Activated naive CD8-positive, alpha-beta T cell treated with anti-CD3 and anti-CD28 coated beads, Interleukin-2, amount 10 ng/mL, durations not matched to agents 7 days and 5 days (primary cell): ENCODE measurements around the gene AK6. TPM values are rescaled to one million over a fixed set of nuclear protein-coding genes. Genes with fewer than 3 reads are reported as not detected.
A peak's percentile ranks its signal among the peaks of the same experiment; 100 is the strongest.
"Not testable (repeated sequence)": the region's sequence is repeated elsewhere in the genome, so short reads cannot be mapped to it uniquely, and the experiment has no call there.

ENCODE experiments used
- ATAC-seq: fragments of 150-1000 bp; cut with Tn5 transposase; one replicate; pipeline ENCODE4 v1.10.0; 2021; ENCODE audit warnings: low read depth, moderate library complexity
- POLR2A ChIA-PET: fragments of 350-600 bp; sonication (Branson Sonifier 250); formaldehyde crosslinking; loops from one replicate; lab custom pipeline; 2021; ENCODE audit warnings: antibody characterized with exemption; lab: Charles Lee
- DNase-seq: peaks from one replicate; pipeline ENCODE4 v3.0.0; 2021
- H3K27ac Mint-ChIP-seq: one replicate; pipeline ENCODE4 v1.8.0; 2022; ENCODE audit warnings: mild to moderate bottlenecking, mixed read lengths
- H3K27me3 Mint-ChIP-seq: one replicate; pipeline ENCODE4 v1.8.0; 2022; ENCODE audit warnings: mild to moderate bottlenecking, moderate library complexity, mixed read lengths
- H3K36me3 Mint-ChIP-seq: one replicate; pipeline ENCODE4 v1.8.0; 2021; ENCODE audit warnings: mild to moderate bottlenecking, mixed read lengths
- H3K4me1 Mint-ChIP-seq: one replicate; pipeline ENCODE4 v1.8.0; 2021; ENCODE audit warnings: mixed read lengths
- H3K4me3 Mint-ChIP-seq: one replicate; pipeline ENCODE4 v1.8.0; 2022; ENCODE audit warnings: mild to moderate bottlenecking, moderate library complexity, mixed read lengths
- H3K9me3 Mint-ChIP-seq: one replicate; pipeline ENCODE4 v1.8.0; 2021; ENCODE audit warnings: mixed read lengths
- total RNA-seq, 2 experiments: library from RNA; stranded (reverse); gene quantifications; one replicate each; pipeline ENCODE4 v1.2.3, GENCODE V29; 2021

Gene AK6
- total RNA-seq: 10 to 100 TPM; 24.7 to 33.3 TPM

DNA sequence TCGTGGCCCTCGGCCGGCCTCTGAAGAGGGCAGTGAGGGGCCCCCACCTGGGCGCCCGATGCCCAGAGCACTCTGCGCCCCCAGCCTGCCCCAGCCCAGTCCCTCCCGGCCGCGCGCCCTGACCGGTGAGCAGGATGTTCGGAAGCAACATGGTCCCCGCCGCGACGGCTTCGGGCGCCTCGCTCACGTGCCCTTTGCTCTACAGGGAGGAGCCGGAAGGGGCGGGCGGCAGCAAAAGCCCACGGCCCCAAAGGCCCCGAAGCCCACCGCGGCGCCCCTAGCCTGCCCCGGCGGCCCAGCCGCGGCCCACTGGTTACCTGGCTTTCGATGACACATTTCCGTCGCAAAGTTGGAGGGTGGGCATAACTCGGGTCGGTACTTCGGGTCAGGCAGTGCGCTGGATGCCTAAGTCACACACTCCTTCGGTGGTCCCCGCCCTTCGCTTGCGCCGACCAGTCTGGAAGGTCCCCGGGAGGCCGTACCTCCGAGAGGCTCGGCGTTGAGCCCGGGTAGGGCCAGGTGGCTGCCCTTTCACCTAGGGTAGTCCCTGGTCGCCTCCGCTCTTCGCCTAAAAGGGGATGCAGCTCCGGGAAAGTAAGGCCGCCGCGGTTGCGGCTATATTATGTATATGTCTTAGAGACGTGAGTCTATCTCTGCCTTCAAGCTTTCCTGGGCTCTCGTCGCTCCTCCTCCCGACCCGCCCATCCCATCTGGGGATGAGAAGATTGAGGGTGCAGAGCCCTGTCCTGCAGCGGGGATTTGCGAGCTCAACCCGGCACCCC lies at the start of gene AK6, which contains the start of the genes RAD17 and TAF9:
AK6 (minus strand) TSS at position 181 of the 782 bp plus-strand sequence; CDS start at position 151, 30 bp downstream.
RAD17 (plus strand) TSS at position 479 of the 782 bp plus-strand sequence. CDS start 2,391 bp downstream, outside the sequence.
TAF9 (minus strand) TSS at position 181 of the 782 bp plus-strand sequence. CDS start 3,783 bp downstream, outside the sequence.
- peak; percentile 95 for DNase-seq

DNA sequence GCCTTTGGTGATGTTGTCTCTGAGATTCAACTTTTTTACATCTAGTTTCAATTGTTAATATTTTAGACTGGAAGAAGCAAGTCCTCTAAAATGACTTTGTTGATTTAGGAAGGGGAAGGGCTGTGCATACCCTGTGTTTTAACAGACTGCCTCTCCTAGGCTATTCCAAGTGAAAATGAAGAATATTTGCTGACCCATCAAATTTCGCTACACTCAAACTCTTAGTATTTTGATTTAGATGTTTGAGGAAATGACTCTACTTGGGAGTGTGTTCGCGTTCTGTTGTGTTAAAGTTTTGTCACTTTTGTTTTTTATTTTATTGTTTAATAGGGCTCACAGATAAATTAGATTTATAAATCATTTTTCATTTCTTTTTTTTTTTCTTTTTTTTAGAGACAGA lies 49.2 kb upstream of the AK6 start:
- Mint-ChIP-seq H3K27ac (no peak overlapping the region), H3K27me3 (peaks cover 2% of the 10 kb centered on the region), H3K4me3 (no peak overlapping the region), H3K9me3 (no peaks in the 10 kb centered on the region), H3K36me3 (peaks cover 9% of the 10 kb centered on the region), H3K4me1 (peaks cover 4% of the 10 kb centered on the region)
- POLR2A ChIA-PET: no interaction called here
- DNase-seq (no peak), ATAC-seq (no peak)

More for the DNA sequence above, at the start of gene AK6, which contains the start of the genes RAD17 and TAF9:
- peak; percentile 96 for ATAC-seq
- Mint-ChIP-seq H3K9me3 (no peaks in the 10 kb centered on the region), H3K27me3 (no peaks in the 10 kb centered on the region), H3K36me3 (peaks cover 13% of the 10 kb centered on the region), H3K4me1 (peaks cover 31% of the 10 kb centered on the region), H3K4me3 (peak within 1 kb of the TSS; percentile 93), H3K27ac (peak within 1 kb of the TSS; percentile 97)
- POLR2A ChIA-PET: interaction anchor here (0.6 to 1.5 kb wide), 9 partner anchors 9 to 327 kb away, joined by 3 to 5 read pairs (median 4); partner anchors contain the start of genes CCDC125, CDK7, CENPH and SLC30A5

DNA sequence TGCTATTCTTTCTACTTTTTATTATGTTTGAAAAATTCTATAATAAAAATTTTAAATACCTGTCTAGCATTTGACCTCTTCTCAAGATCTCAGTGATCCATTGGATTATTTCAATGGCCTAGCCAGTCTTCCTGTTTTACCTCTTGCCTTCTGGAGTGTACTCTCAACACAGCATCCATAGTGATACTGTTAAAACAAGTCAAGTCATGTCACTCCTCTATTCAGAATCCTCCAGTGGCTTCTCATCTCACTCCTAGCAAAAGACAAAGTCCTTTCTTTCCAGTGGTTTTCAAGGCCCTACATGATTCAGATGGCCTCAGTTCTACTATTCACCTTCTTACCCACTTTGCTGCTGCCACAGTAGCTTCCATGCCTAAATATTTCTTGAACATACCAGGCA lies 47.4 kb upstream of the AK6 start:
- Mint-ChIP-seq H3K27ac (no peak overlapping the region), H3K36me3 (peaks cover 10% of the 10 kb centered on the region), H3K4me3 (no peak overlapping the region), H3K9me3 (no peaks in the 10 kb centered on the region), H3K27me3 (peaks cover 2% of the 10 kb centered on the region), H3K4me1 (peaks cover 4% of the 10 kb centered on the region)
- DNase-seq (no peak), ATAC-seq (no peak)
- POLR2A ChIA-PET: no interaction called here

DNA sequence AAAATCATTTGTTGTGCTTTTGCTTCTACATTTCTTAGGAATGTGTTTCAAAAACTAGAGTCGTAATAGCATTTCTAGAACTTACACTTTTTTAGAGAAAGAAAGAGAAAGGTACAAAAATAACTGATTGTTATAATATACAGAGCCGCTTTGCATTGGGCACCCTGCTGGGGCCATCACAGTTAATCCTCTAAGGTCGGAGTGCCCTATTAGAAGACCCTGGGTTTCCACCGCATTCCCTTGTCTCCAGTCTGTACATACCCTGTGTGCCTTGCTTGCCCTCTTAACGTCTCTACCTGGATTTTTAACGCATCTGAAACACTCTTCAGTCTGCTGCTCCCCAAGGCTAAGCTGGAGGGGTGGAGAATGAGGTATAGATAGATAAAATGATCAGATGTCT lies 46.9 kb upstream of the AK6 start:
- POLR2A ChIA-PET: no interaction called here
- no peak for ATAC-seq
- Mint-ChIP-seq H3K4me1 (peaks cover 4% of the 10 kb centered on the region), H3K36me3 (peaks cover 14% of the 10 kb centered on the region), H3K9me3 (no peaks in the 10 kb centered on the region), H3K27ac (no peak overlapping the region), H3K4me3 (no peak overlapping the region), H3K27me3 (peaks cover 2% of the 10 kb centered on the region)
- no peak for DNase-seq

DNA sequence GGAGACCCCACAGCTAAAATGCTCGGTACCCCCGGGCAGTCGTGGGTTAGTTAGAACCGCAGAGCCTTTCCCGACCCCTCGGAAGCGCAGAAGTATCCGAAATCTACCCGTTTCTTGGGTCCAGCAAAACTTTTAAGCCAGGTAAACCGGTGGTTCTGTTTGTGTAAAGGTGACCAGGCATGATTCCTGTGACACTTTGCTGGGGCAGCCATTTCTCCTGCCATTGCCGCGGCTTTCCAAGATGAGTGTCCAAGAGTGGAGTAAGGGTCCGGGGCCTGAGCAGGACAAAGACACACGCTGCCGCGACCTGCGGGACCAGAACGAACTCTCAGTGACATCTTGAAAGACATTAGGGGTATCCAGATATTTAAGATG lies 46.3 kb upstream of the AK6 start:
- H3K36me3 Mint-ChIP-seq: peaks cover 14% of the 10 kb centered on the region
- H3K27ac Mint-ChIP-seq: no peak overlapping the region
- ATAC-seq (no peak), DNase-seq (no peak)
- H3K4me1 Mint-ChIP-seq: peaks cover 4% of the 10 kb centered on the region
- peaks cover 2% of the 10 kb centered on the region for H3K27me3 Mint-ChIP-seq
- H3K9me3 Mint-ChIP-seq: no peaks in the 10 kb centered on the region
- POLR2A ChIA-PET: no interaction called here
- peak overlapping the region; percentile 65 for H3K4me3 Mint-ChIP-seq

DNA sequence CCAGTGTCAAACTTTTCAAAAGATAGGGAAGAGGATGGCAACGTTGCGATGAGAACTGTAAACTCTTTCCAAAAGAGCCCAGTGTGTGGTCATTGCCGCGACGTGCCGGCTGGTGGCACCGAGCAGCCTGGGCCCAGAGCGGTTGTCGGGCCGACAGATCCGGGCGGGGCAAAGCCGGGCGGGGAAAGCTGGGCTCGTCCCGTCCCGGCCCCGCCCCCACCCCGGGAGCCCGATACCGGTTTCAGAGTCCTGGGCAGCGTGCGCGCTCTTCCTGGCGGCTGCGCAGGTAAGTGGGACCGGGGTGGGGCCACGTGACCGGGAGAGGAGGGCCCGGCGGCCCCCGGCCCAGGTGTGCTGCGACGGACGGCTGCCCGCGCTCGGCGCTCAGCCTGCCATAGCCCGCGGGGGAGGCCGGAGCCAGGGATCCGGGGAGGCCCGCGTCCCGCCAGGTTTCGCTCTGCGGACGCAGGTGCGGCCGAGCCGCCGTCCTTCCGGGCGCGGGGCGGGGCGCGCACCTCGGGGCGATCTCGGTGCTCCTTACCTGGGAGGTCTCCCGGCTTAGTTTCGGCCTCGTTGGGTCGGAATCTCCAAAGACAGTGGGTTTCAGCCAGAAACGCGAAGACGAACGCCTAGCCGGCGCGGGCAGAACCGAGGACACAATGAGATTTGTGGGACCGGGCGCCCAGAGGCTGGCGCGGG lies 45.7 kb upstream of the AK6 start, which contains the start of gene MARVELD2:
MARVELD2 (plus strand) TSS at position 232 of the 699 bp plus-strand sequence. CDS start 4,270 bp downstream, outside the sequence.
- ATAC-seq: peak; percentile 70
- H3K4me1 Mint-ChIP-seq: peaks cover 4% of the 10 kb centered on the region
- H3K36me3 Mint-ChIP-seq: peaks cover 16% of the 10 kb centered on the region
- peaks cover 2% of the 10 kb centered on the region for H3K27me3 Mint-ChIP-seq
- H3K9me3 Mint-ChIP-seq: no peaks in the 10 kb centered on the region
- peak within 1 kb of the TSS; percentile 65 for H3K4me3 Mint-ChIP-seq
- peak; percentile 52 for DNase-seq
- POLR2A ChIA-PET: no interaction called here
- peak within 1 kb of the TSS; percentile 25 for H3K27ac Mint-ChIP-seq

DNA sequence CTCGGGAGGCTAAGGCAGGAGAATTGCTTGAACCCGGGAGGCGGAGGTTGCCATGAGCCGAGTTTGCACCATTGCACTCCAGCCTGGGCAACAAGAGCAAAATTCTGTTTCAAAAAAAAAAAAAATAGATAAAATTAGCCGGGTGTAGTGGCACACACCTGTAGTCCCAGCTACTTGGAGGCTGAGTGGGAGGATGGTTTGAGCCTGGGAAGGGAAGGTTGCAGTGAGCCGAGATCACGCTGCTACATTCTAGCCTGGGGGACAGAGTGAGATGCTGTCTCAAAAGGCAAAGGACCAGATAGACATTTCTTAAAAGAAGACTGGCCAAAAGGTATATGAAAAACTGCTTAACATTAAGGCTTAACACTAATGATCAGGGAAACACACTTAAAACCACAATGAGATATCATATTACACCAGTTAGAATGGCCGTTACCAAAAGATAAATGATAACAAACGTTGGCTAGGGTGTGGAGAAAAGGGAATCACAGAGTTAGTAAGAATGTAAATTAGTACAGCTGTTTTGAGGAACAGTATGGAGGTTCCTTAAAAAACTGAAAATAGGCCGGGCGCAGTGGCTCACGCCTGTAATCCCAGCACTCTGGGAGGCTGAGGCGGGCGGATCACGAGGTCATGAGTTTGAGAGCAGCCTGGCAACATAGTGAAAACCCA lies 35.5 kb upstream of the AK6 start:
- Mint-ChIP-seq H3K27me3 (no peaks in the 10 kb centered on the region), H3K27ac (no peak overlapping the region), H3K9me3 (no peaks in the 10 kb centered on the region), H3K36me3 (peaks cover 37% of the 10 kb centered on the region), H3K4me1 (no peaks in the 10 kb centered on the region), H3K4me3 (no peak overlapping the region)
- ATAC-seq: no peak
- POLR2A ChIA-PET: interaction anchor here (0.9 kb wide), 1 partner anchor 299 kb away, joined by 3 read pairs; no protein-coding TSS in a partner anchor
- no peak for DNase-seq

DNA sequence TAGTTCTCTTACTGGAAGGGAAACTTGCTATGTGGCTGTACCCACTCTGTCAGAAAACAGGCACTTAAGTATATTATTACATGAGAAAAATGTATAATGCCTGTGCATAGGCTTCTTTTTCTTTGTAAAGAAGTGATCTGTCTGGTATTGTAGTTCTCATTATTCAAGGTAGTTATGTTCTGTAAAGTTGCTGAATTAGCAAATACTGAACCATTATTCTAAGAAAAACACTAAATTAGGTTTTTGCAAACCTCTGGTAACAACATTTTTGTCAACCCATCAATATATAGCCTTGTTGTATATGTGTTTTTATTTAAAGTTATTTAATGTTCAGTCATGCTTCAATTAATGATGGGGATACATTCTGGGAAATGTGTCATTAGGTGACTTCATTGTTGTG lies 9.1 kb upstream of the AK6 start:
- Mint-ChIP-seq H3K27me3 (no peaks in the 10 kb centered on the region), H3K4me1 (peaks cover 2% of the 10 kb centered on the region), H3K27ac (no peak overlapping the region), H3K9me3 (no peaks in the 10 kb centered on the region), H3K4me3 (no peak overlapping the region), H3K36me3 (peaks cover 9% of the 10 kb centered on the region)
- DNase-seq (no peak), ATAC-seq (no peak)
- POLR2A ChIA-PET: no interaction called here

DNA sequence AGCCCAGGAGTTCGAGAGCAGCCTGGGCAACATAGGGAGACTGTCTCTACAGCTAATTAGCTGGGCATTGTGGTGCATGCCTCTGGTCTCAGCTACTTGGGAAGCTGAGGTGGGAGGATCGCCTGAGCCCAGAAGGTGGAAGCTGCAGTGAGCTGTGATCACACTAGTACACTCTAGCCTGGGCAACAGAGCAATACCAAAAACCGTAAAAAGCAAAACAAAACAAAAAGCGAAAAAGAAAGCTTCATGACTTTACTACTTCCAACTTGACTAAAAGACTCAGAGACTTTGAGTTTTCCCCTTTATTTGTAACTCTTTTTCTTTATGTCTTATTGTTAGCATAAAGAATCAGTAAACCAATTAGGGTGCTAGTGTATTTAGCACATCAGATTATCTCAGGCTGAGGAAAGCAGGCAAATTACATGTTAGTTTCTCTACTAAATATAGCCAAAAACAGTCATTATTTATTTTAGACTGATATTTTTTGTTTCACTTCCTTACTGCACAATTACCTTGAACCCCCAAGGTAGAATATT lies 5.7 kb upstream of the AK6 start:
- ATAC-seq: no peak
- POLR2A ChIA-PET: no interaction called here
- peaks cover 2% of the 10 kb centered on the region for H3K36me3 Mint-ChIP-seq
- no peaks in the 10 kb centered on the region for H3K27me3 Mint-ChIP-seq
- no peak overlapping the region for H3K27ac Mint-ChIP-seq
- H3K9me3 Mint-ChIP-seq: no peaks in the 10 kb centered on the region
- peaks cover 13% of the 10 kb centered on the region for H3K4me1 Mint-ChIP-seq
- DNase-seq: no peak
- no peak overlapping the region for H3K4me3 Mint-ChIP-seq

DNA sequence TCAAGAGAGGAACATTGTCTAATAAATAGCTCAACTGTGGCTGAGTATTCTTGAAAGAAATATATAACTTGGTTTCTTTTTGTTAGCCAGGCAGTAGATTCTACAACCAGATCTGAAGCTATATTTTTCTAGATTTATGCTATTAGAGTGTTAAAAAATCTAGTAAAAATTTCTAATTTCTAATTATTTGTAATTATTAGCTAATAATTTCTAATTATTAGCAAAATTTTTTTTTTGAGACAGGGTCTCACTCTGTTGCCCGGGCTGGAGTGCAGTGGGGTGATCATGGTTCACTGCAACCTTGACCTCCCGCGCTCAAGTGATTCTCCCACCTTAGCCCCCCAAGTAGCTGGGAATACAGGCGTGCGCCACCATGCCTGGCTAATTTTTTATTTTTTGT lies 3.1 kb upstream of the AK6 start:
- peaks cover 2% of the 10 kb centered on the region for H3K36me3 Mint-ChIP-seq
- no peak overlapping the region for H3K27ac Mint-ChIP-seq
- DNase-seq (no peak), ATAC-seq (no peak)
- POLR2A ChIA-PET: interaction anchor here (1.3 kb wide), 1 partner anchor 279 kb away, joined by 3 read pairs; the partner anchor contains the start of gene SLC30A5
- no peak overlapping the region for H3K4me3 Mint-ChIP-seq
- no peaks in the 10 kb centered on the region for H3K9me3 Mint-ChIP-seq
- H3K4me1 Mint-ChIP-seq: peaks cover 21% of the 10 kb centered on the region
- H3K27me3 Mint-ChIP-seq: no peaks in the 10 kb centered on the region

DNA sequence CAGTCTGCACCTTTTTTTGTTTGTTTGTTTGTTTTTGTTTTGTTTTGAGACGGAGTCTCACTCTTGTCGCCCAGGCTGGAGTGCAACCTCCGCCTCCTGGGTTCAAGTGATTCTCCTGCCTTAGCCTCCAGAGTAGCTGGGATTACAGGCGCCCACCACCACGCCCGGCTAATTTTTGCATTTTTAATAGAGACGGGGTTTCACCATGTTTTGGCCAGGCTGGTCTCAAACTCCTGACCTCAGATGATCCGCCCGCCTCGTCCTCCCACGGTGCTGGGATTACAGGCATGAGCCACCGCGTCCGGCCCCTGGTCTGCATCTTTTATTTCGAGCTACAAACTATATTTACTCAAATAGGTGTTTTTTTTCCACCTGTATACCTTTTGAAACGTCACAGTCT lies 1.0 kb upstream of the AK6 start:
- peaks cover 31% of the 10 kb centered on the region for H3K4me1 Mint-ChIP-seq
- H3K9me3 Mint-ChIP-seq, H3K27me3 Mint-ChIP-seq, ATAC-seq: not testable (repeated sequence)
- peak overlapping the region; percentile 93 for H3K4me3 Mint-ChIP-seq
- POLR2A ChIA-PET: interaction anchor here (0.6 to 1.5 kb wide), 8 partner anchors 10 to 327 kb away, joined by 3 to 5 read pairs (median 4); partner anchors contain the start of genes CCDC125, CDK7, CENPH and SLC30A5
- DNase-seq: peak; percentile 32
- H3K36me3 Mint-ChIP-seq: peaks cover 11% of the 10 kb centered on the region
- peak overlapping the region; percentile 97 for H3K27ac Mint-ChIP-seq

DNA sequence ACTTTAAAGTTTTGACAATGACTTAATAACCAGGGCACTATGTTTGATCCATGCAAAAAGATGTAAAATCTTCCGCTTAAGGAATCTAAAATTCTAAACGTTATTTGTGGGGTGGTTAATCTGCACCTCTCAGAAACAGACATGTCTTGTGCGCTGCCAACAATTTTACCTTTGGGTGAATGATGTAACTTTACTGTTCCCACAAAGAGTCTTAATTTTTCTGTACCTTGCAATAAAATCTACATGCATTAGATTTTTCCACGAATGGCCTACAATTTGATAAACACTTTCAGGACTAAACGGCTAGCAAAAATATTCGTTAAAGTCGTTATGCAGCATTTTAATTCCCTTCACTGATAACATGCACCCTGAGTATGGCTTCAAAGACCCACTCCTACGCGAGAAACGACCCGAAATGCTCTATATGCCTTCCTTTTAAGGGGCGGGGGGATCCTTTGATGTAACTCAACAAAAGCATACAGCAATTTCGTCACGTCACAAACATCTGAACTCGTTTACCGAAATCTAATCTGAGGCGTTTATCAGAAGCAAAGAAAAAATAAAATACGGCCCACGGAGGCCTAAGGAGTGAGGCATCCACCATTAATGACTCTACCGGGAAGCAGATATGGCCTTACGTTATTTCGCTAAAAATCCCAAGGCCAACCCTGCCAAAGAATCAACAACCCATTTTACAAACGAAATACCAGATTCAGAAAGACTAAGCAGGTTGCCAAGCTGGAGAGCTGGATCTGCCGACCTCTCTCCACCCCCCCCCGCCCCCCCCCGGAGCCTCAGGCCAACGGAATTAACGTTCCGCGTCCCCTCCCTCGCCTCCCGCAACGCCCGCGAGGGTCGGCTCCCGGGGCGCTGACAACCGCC lies 621 bp downstream of the AK6 start:
- Mint-ChIP-seq H3K9me3 (no peaks in the 10 kb centered on the region), H3K36me3 (peaks cover 17% of the 10 kb centered on the region), H3K4me1 (peaks cover 31% of the 10 kb centered on the region), H3K27me3 (no peaks in the 10 kb centered on the region), H3K4me3 (peak overlapping the region; percentile 93), H3K27ac (peak overlapping the region; percentile 95)
- POLR2A ChIA-PET: no interaction called here
- ATAC-seq (no peak), DNase-seq (no peak)
